Esophagus muscularis mucosa (tissue), 4 donors: Measurements from ENCODE around the gene PRKCD. TPM values are rescaled to one million over a fixed set of nuclear protein-coding genes. Genes with fewer than 3 reads are reported as not detected.

Experiments
- DNase-seq: peaks from one replicate; pipeline ENCODE4 v3.0.0-alpha.2; 2017; ENCODE audit errors: extremely low spot score
- H3K27ac ChIP-seq, 4 donors: fragments of 200-600 bp; sonication (generic); replicated peaks in 1 of 4; 1 replicate in 3 of 4; 2 replicates in 1 of 4; pipeline ENCODE4 v1.5.1; 2016 to 2019; ENCODE audit warnings: mild to moderate bottlenecking in 1 of 4
- H3K27me3 ChIP-seq, 4 donors: fragments of 200-600 bp; sonication (generic); one replicate each; pipeline versions ENCODE4 v1.5.1 to v1.6.0; 2016 to 2019
- H3K36me3 ChIP-seq, 4 donors: fragments of 200-600 bp; sonication (generic); one replicate each; pipeline ENCODE4 v1.5.1; 2016 to 2019
- H3K4me1 ChIP-seq, 4 donors: fragments of 200-600 bp; sonication (generic); one replicate each; pipeline ENCODE4 v1.5.1; 2016 to 2019
- H3K4me3 ChIP-seq, 4 donors: fragments of 200-600 bp; sonication (generic); 1 replicate in 2 of 4; 2 replicates in 2 of 4; pipeline ENCODE4 v1.5.1; 2016 to 2019; ENCODE audit warnings: mild to moderate bottlenecking in 4 of 4, moderate library complexity in 1 of 4
- H3K9me3 ChIP-seq, 4 donors: fragments of 200-600 bp; sonication (generic); 1 replicate in 3 of 4; 2 replicates in 1 of 4; pipeline ENCODE4 v1.5.1; 2016 to 2019
- CTCF ChIP-seq, 3 experiments: fragments of 200-600 bp in 2 of 3; fragments of 450-650 bp in 1 of 3; sonication (generic) in 2 of 3; IDR thresholded peaks; one replicate each; pipeline ENCODE4 v1.5.1; 2017 to 2019; ENCODE audit warnings: antibody characterized with exemption in 3 of 3, mild to moderate bottlenecking in 2 of 3, moderate library complexity in 1 of 3
- EP300 ChIP-seq: sonication (generic); formaldehyde crosslinking; IDR thresholded peaks from one replicate; pipeline ENCODE4 v1.6.1; 2017; ENCODE audit warnings: antibody characterized with exemption
- POLR2A ChIP-seq: fragments of 450-650 bp; IDR thresholded peaks from one replicate; pipeline ENCODE4 v1.6.1; 2017; ENCODE audit warnings: antibody characterized with exemption, moderate library complexity, mild to moderate bottlenecking, low read depth
- POLR2AphosphoS5 ChIP-seq, 2 donors: sonication (generic); formaldehyde crosslinking; IDR thresholded peaks; one replicate each; pipeline ENCODE4 v1.6.1; 2017; ENCODE audit warnings: antibody characterized with exemption in 2 of 2
- WGBS: methylation state at CpG from one replicate; pipeline ENCODE4 v1.1.5; 2018; 5-methylcytosine and 5-hydroxymethylcytosine counted together
- intact Hi-C: fragments of 100-400 bp; cut with DNase I; formaldehyde crosslinking; loops from one replicate; pipeline ENCODE4 v1.15.1; 2023
- total RNA-seq, 4 donors: library from RNA; depleted of rRNA; stranded (reverse); fragments of >200 nt; gene quantifications; one replicate each; pipeline versions ENCODE4 v1.1.0 to v1.2.1, GENCODE V29; 2016

The PRKCD gene
- total RNA-seq, 4 donors from 2014 or later, result 7.0 to 16.7 (median 12.4) TPM

GRCh38 chr3:53192608-53193007 lies 31.6 kb downstream of the PRKCD start:
- no peak for DNase-seq
- H3K9me3 ChIP-seq, result no peaks in the 10 kb centered on the region
- peaks cover 25 to 37% (median 33%) of the 10 kb centered on the region in 4 donors for H3K4me1 ChIP-seq
- no peak for TF ChIP-seq EP300
- TF ChIP-seq CTCF (IDR thresholded peaks at IDR 0.05), result no peak
- TF ChIP-seq POLR2AphosphoS5 (IDR thresholded peaks at IDR 0.05), result no peak
- TF ChIP-seq POLR2A, result no peak
- H3K27me3 ChIP-seq, result no peaks in the 10 kb centered on the region
- 58% methylated on average over 3 of the region's 3 CpGs for WGBS
- H3K36me3 ChIP-seq, result peaks cover 15 to 41% (median 39%) of the 10 kb centered on the region in 4 donors
- peak overlapping the region in 3 of 4 donors; percentile 23 to 74 (median 63) for H3K27ac ChIP-seq
- H3K4me3 ChIP-seq, result no peak overlapping the region
- intact Hi-C loops, result no loop called here

GRCh38 chr3:53193466-53194209 lies 32.6 kb downstream of the PRKCD start:
- H3K4me1 ChIP-seq, result peaks cover 25 to 37% (median 33%) of the 10 kb centered on the region in 4 donors
- intact Hi-C loops, result no loop called here
- H3K4me3 ChIP-seq, result no peak overlapping the region
- no peaks in the 10 kb centered on the region for H3K9me3 ChIP-seq
- peak overlapping the region; percentile 48 to 74 (median 64) for H3K27ac ChIP-seq
- peaks cover 14 to 35% (median 33%) of the 10 kb centered on the region in 4 donors for H3K36me3 ChIP-seq
- WGBS, result 57% methylated on average over 10 of the region's 11 CpGs
- DNase-seq, result no peak
- no peak for TF ChIP-seq EP300
- peak in 1 of 2 donors; percentile 8 for TF ChIP-seq POLR2AphosphoS5 (IDR thresholded peaks at IDR 0.05)
- no peaks in the 10 kb centered on the region for H3K27me3 ChIP-seq

GRCh38 chr3:53194210-53195065 lies 33.4 kb downstream of the PRKCD start:
- TF ChIP-seq POLR2AphosphoS5 (IDR thresholded peaks at IDR 0.05), result no peak
- TF ChIP-seq EP300, result no peak
- no peak for TF ChIP-seq POLR2A
- no peak for TF ChIP-seq CTCF (IDR thresholded peaks at IDR 0.05)
- 37% methylated on average over 10 of the region's 14 CpGs for WGBS
- no peak overlapping the region for H3K4me3 ChIP-seq
- H3K27me3 ChIP-seq, result no peaks in the 10 kb centered on the region
- intact Hi-C loops, result loop anchor here (1.0 to 5.0 kb wide), 2 partner anchors 62 to 80 kb away; partner anchors contain the start of gene RFT1
- H3K9me3 ChIP-seq, result no peaks in the 10 kb centered on the region
- H3K27ac ChIP-seq, result peak overlapping the region; percentile 48 to 74 (median 64)
- no peak for DNase-seq
- peaks cover 25 to 37% (median 33%) of the 10 kb centered on the region in 4 donors for H3K4me1 ChIP-seq
- peaks cover 6 to 27% (median 25%) of the 10 kb centered on the region in 4 donors for H3K36me3 ChIP-seq

- intact Hi-C loops, result loop anchor here (1.0 to 5.0 kb wide), 2 partner anchors 63 to 81 kb away; partner anchors contain the start of gene RFT1
- no peak for TF ChIP-seq CTCF (IDR thresholded peaks at IDR 0.05)
- Histone ChIP-seq H3K36me3 (peaks cover under 1 to 21% (median 19%) of the 10 kb centered on the region in 4 donors), H3K4me3 (no peak overlapping the region), H3K4me1 (peaks cover 25 to 37% (median 33%) of the 10 kb centered on the region in 4 donors), H3K27me3 (no peaks in the 10 kb centered on the region), H3K9me3 (no peaks in the 10 kb centered on the region), H3K27ac (peak overlapping the region in 1 of 4 donors; percentile 48)
- DNase-seq, result no peak
- WGBS, result 90% methylated on average over 7 of the region's 10 CpGs
Measured at GRCh38 chr3:53195066-53195450, 34.0 kb downstream of the PRKCD start.
